Stimulated activated CD4-positive, alpha-beta T cell treated with anti-CD3 and anti-CD28 coated beads, Interleukin-4, amount 100 ng/mL, for 4 hours (primary cell): ENCODE data around the gene CAPN12.

ENCODE experiments used
- DNase-seq, 2 experiments: peaks; one replicate each; pipeline ENCODE4 v3.0.0-alpha.2; 2020

CAPN12 gene

GRCh38 chr19:38737281-38737865, 6.9 kb downstream of the CAPN12 start:
- DNase-seq = no peak

- peak; percentile 65 to 70 for DNase-seq
Observed at GRCh38 chr19:38736413-38737280, 7.6 kb downstream of the CAPN12 start.

GRCh38 chr19:38736036-38736412, 8.2 kb downstream of the CAPN12 start:
- DNase-seq = peak; percentile 58 to 61

GRCh38 chr19:38735257-38735686, 9.0 kb downstream of the CAPN12 start:
- DNase-seq = no peak

GRCh38 chr19:38734426-38735256, 9.6 kb downstream of the CAPN12 start:
- DNase-seq = no peak

GRCh38 chr19:38734176-38734425, 10.2 kb downstream of the CAPN12 start:
- no peak for DNase-seq

GRCh38 chr19:38733493-38734175, 10.6 kb downstream of the CAPN12 start:
- no peak for DNase-seq

- DNase-seq = no peak
Observed at GRCh38 chr19:38733241-38733492, 11.1 kb downstream of the CAPN12 start.

GRCh38 chr19:38731654-38732301, 12.5 kb downstream of the CAPN12 start:
- no peak for DNase-seq

- no peak for DNase-seq
Observed at GRCh38 chr19:38730731-38731589, 13.3 kb downstream of the CAPN12 start.

- no peak for DNase-seq
Observed at GRCh38 chr19:38730470-38730730, 13.9 kb downstream of the CAPN12 start.

GRCh38 chr19:38729653-38730469, 14.4 kb downstream of the CAPN12 start:
- peak; percentile 67 to 80 for DNase-seq

- no peak for DNase-seq
Observed at GRCh38 chr19:38728752-38729541, 15.3 kb downstream of the CAPN12 start.

GRCh38 chr19:38727868-38728660, 16.2 kb downstream of the CAPN12 start:
- DNase-seq = no peak

GRCh38 chr19:38727306-38727867, 16.9 kb downstream of the CAPN12 start:
- DNase-seq = no peak

- DNase-seq = peak in 1 of 2 experiments; percentile 36
Observed at GRCh38 chr19:38726761-38727301, 17.4 kb downstream of the CAPN12 start.

- no peak for DNase-seq
Observed at GRCh38 chr19:38726284-38726673, 18.0 kb downstream of the CAPN12 start.

GRCh38 chr19:38725469-38726283, 18.6 kb downstream of the CAPN12 start:
- DNase-seq = no peak
